Measurements from ENCODE around the gene SLC39A11.

The SLC39A11 gene

DNA sequence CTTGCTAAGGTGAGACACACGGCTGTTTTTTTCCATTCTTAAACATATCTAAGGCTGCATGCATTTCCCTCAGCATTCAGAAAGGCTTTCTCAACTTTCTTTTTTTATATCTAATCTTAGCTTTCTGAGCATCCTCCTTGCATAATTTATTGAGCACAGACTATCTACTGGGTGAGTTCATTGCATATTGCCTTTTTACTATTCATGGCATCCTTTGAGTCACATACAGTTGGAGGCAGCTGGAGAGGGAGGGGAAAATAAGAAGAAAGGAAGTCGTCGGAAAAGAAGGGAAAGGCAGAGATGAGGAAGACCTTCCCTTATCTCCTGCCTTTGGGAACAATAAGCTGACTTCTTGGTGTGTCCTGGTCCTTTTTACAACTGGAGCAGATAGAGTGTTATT is 468.3 kb downstream of the SLC39A11 start:
- Histone ChIP-seq H3K27me3 (ENCODE audit: insufficient read depth, poor library complexity, severe bottlenecking) (peaks cover 9% of the 10 kb centered on the region), H3K27ac (replicated peaks) (no peak overlapping the region), H3K4me3 (replicated peaks; ENCODE audit: insufficient read depth, low read length) (no peak overlapping the region)
- no peak for DNase-seq (ENCODE audit: low read depth in 1 of 2, low spot score in 1 of 2)
- TF ChIP-seq POLR2AphosphoS5 (IDR thresholded peaks at IDR 0.05; ENCODE audit: low read depth) (no peak), SPI1 (IDR thresholded peaks at IDR 0.05; ENCODE audit: borderline replicate concordance, low read depth) (no peak), GABPA (IDR thresholded peaks at IDR 0.05; ENCODE audit: low read depth) (no peak)
- TF ChIP-seq, protein P1, sequence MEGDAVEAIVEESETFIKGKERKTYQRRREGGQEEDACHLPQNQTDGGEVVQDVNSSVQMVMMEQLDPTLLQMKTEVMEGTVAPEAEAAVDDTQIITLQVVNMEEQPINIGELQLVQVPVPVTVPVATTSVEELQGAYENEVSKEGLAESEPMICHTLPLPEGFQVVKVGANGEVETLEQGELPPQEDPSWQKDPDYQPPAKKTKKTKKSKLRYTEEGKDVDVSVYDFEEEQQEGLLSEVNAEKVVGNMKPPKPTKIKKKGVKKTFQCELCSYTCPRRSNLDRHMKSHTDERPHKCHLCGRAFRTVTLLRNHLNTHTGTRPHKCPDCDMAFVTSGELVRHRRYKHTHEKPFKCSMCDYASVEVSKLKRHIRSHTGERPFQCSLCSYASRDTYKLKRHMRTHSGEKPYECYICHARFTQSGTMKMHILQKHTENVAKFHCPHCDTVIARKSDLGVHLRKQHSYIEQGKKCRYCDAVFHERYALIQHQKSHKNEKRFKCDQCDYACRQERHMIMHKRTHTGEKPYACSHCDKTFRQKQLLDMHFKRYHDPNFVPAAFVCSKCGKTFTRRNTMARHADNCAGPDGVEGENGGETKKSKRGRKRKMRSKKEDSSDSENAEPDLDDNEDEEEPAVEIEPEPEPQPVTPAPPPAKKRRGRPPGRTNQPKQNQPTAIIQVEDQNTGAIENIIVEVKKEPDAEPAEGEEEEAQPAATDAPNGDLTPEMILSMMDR (IDR thresholded peaks at IDR 0.05; ENCODE audit: insufficient read depth, low read length) = no peak
- TF ChIP-seq, protein P2, sequence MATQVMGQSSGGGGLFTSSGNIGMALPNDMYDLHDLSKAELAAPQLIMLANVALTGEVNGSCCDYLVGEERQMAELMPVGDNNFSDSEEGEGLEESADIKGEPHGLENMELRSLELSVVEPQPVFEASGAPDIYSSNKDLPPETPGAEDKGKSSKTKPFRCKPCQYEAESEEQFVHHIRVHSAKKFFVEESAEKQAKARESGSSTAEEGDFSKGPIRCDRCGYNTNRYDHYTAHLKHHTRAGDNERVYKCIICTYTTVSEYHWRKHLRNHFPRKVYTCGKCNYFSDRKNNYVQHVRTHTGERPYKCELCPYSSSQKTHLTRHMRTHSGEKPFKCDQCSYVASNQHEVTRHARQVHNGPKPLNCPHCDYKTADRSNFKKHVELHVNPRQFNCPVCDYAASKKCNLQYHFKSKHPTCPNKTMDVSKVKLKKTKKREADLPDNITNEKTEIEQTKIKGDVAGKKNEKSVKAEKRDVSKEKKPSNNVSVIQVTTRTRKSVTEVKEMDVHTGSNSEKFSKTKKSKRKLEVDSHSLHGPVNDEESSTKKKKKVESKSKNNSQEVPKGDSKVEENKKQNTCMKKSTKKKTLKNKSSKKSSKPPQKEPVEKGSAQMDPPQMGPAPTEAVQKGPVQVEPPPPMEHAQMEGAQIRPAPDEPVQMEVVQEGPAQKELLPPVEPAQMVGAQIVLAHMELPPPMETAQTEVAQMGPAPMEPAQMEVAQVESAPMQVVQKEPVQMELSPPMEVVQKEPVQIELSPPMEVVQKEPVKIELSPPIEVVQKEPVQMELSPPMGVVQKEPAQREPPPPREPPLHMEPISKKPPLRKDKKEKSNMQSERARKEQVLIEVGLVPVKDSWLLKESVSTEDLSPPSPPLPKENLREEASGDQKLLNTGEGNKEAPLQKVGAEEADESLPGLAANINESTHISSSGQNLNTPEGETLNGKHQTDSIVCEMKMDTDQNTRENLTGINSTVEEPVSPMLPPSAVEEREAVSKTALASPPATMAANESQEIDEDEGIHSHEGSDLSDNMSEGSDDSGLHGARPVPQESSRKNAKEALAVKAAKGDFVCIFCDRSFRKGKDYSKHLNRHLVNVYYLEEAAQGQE (IDR thresholded peaks at IDR 0.05; ENCODE audit: insufficient replicate concordance, low read depth) = no peak

DNA sequence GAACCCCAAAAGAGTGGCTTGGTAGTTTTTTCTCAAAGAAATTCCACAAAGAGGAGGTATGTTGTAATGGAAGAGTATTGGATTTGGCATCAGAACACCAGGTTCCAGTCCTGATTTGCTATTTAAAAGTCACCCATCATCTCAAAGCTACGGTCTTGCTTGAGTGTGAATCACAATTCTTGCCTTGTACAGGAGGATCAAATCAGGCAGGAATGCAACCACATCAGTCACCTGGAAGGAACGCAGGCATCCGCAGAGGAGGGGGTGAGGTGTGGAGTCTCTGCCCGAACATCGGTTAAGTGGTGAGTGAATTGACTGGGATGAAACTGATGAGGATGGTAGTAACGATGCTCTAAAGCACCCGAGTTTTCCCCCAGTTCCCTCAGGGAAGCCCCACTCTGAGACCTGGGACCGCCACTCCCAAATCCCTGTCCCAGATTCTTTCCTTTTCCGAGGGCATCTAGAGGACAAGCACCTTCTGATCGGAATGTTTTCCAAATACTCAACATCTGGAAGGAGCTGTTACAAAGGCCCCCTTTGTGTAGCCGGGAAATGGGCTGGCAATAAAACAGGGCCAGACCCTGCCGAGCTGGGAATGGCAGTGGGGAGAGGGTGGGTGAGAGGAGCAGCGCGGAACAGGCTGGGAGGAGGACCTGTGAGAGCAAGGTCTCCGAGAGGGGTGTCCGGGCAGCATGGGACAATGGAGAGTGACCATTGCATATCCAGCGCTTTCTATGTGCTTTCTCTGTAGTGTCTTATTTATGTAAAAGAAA is 469.6 kb downstream of the SLC39A11 start:
- TF ChIP-seq, protein P2 (IDR thresholded peaks at IDR 0.05; ENCODE audit: insufficient replicate concordance, low read depth) = no peak
- TF ChIP-seq GABPA (IDR thresholded peaks at IDR 0.05; ENCODE audit: low read depth) (no peak), SPI1 (IDR thresholded peaks at IDR 0.05; ENCODE audit: borderline replicate concordance, low read depth) (no peak)
- TF ChIP-seq, protein P1 (IDR thresholded peaks at IDR 0.05; ENCODE audit: insufficient read depth, low read length) = no peak
- Histone ChIP-seq H3K27ac (replicated peaks) (no peak overlapping the region), H3K4me3 (replicated peaks; ENCODE audit: insufficient read depth, low read length) (no peak overlapping the region), H3K27me3 (ENCODE audit: insufficient read depth, poor library complexity, severe bottlenecking) (peaks cover 9% of the 10 kb centered on the region)
- DNase-seq (ENCODE audit: low read depth in 1 of 2, low spot score in 1 of 2) = no peak

DNA sequence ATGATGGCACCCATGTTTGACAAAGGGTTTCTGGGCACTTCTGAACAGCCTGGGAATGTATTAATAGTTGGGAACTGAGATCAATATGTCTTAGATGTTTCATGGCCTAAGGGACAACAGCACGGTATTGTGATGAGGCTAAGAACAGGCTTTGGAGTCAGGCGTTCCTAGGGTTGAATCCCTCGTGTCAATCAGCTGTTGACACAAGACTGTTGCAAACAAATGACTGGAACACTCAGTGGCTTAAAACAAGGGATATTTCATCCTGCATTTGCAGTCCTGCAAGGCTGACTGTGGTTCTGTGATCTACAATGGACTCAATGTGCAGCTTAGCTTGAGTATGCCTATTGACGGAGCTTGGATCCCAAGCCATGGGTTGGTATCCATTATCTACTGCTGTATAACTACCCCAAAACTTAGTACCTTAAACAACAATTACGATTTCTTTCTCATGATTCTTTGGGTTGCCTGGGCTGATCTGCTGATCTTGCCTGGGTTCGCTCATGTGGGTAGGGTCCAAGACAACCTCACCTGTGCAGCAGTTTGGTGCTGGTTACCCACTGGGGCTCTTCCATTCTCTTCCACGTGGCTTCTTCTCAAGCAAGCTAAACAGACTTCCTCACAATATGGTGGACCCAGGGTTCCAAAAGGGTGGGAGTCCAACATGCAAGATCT is 472.4 kb downstream of the SLC39A11 start:
- no peak for DNase-seq (ENCODE audit: low read depth in 1 of 2, low spot score in 1 of 2)
- TF ChIP-seq SPI1 (IDR thresholded peaks at IDR 0.05; ENCODE audit: borderline replicate concordance, low read depth) = no peak
- H3K4me3 ChIP-seq (replicated peaks; ENCODE audit: insufficient read depth, low read length) = no peak overlapping the region
- H3K27me3 ChIP-seq (ENCODE audit: insufficient read depth, poor library complexity, severe bottlenecking) = peaks cover 9% of the 10 kb centered on the region
- H3K27ac ChIP-seq (replicated peaks) = no peak overlapping the region

DNA sequence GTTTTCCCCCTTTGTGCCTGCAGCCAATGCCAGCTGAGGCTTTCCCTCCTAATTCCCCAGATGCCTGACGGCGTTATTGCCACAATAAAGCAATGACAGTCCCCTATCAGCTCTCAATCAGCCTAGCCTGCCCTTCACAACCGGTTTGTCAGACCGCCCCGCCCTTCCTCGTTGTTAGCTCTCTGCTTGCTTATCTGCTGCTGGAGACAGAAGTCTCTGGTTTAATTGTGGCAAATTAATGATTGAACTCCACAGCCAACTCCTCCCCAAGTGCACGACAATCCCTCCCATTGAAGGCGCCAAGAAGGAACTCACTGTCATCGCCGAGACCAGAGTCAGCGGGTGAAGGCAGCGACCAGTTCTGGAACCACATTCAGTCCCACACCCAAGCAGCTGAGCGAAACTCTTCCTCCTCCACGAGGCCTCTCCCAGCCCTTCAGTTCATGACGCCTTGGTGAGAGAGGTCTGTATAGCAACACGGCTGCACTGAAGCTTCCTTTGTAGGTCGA is 474.4 kb downstream of the SLC39A11 start:
- no peak for DNase-seq (ENCODE audit: low read depth in 1 of 2, low spot score in 1 of 2)
- no peak overlapping the region for H3K4me3 ChIP-seq (replicated peaks; ENCODE audit: insufficient read depth, low read length)
- no peak overlapping the region for H3K27ac ChIP-seq (replicated peaks)

More for the DNA sequence above, 474.4 kb downstream of the SLC39A11 start:
- TF ChIP-seq GABPA (IDR thresholded peaks at IDR 0.05; ENCODE audit: low read depth) = no peak
- TF ChIP-seq POLR2AphosphoS5 (IDR thresholded peaks at IDR 0.05; ENCODE audit: low read depth) = no peak
- TF ChIP-seq, protein P1 (IDR thresholded peaks at IDR 0.05; ENCODE audit: insufficient read depth, low read length) = no peak
- TF ChIP-seq, protein P2 (IDR thresholded peaks at IDR 0.05; ENCODE audit: insufficient replicate concordance, low read depth) = no peak
- no peak for TF ChIP-seq SPI1 (IDR thresholded peaks at IDR 0.05; ENCODE audit: borderline replicate concordance, low read depth)
- peaks cover 4% of the 10 kb centered on the region for H3K27me3 ChIP-seq (ENCODE audit: insufficient read depth, poor library complexity, severe bottlenecking)

Data from HL-60 (cell line).